ENCODE data around the gene PTDSS2. TPM values are rescaled to one million over a fixed set of nuclear protein-coding genes. Genes with fewer than 3 reads are reported as not detected.
A peak's percentile ranks its signal among the peaks of the same experiment; 100 is the strongest.

The PTDSS2 gene
- total and polyA plus RNA-seq, 9 of the 15 experiments (the other 6 are each of a cell fraction or from before 2014, with no cell fraction given) = 0.45 to 53.9 (median 17.2) TPM

GRCh38 chr11:447923-448731, 2.0 kb upstream of the PTDSS2 start (continued):
- TF ChIP-seq ESRRA (IDR thresholded peaks at IDR 0.05; ENCODE audit: borderline replicate concordance, low read depth) (peak; percentile 72), NKRF (IDR thresholded peaks at IDR 0.05; ENCODE audit: borderline replicate concordance) (no peak), CEBPB (tag; IDR thresholded peaks at IDR 0.05) (no peak), NCOA4 (IDR thresholded peaks at IDR 0.05; ENCODE audit: partially characterized antibody) (no peak), GTF2B (IDR thresholded peaks at IDR 0.05; ENCODE audit: extremely low read depth, insufficient read length) (no peak), WHSC1 (IDR thresholded peaks at IDR 0.05; ENCODE audit: low read length) (no peak), CBFA2T2 (conservative IDR thresholded peaks at IDR 0.05) (0 out of 2 replicates have a peak, but pooled peaks have one; percentile 7), ZNF239 (CRISPR knock-in tag; IDR thresholded peaks at IDR 0.05) (no peak), NFIX (CRISPR knock-in tag; IDR thresholded peaks at IDR 0.05; ENCODE audit: low read depth) (peak; percentile 78), ZNF263 (CRISPR knock-in tag; IDR thresholded peaks at IDR 0.05; ENCODE audit: borderline replicate concordance) (no peak; the same call in 1 of the 2 replicates), ZFP36 (IDR thresholded peaks at IDR 0.05; ENCODE audit: low read depth, low read length, partially characterized antibody) (no peak), FIP1L1 (IDR thresholded peaks at IDR 0.05; ENCODE audit: low read depth, low read length, poor library complexity, severe bottlenecking) (no peak), UBTF (IDR thresholded peaks at IDR 0.05; ENCODE audit: borderline replicate concordance in 1 of 2, low read depth in 2 of 2, low read length in 2 of 2) (no peak; a peak in 1 of 4 replicates), GTF2F1 (IDR thresholded peaks at IDR 0.05; ENCODE audit: low read depth, low read length) (peak; percentile 75; the same call in 1 of the 2 replicates), MECOM (CRISPR knock-in tag; IDR thresholded peaks at IDR 0.05) (no peak), ZNF551 (CRISPR knock-in tag; IDR thresholded peaks at IDR 0.05) (no peak), ZBTB9 (CRISPR knock-in tag; IDR thresholded peaks at IDR 0.05) (peak; percentile 43; the same call in 1 of the 2 replicates), ZNF512 (tag; IDR thresholded peaks at IDR 0.05) (no peak), KLF16 (IDR thresholded peaks at IDR 0.05) (peak; percentile 46; the same call in 1 of the 2 replicates), XRCC3 (IDR thresholded peaks at IDR 0.05) (no peak)
